GM18508 (cell line): ENCODE measurements around the gene ATXN2.
"Not testable (repeated sequence)": the region's sequence is repeated elsewhere in the genome, so short reads cannot be mapped to it uniquely, and the experiment has no call there.

ENCODE experiments used
- ATAC-seq: cut with Tn5 transposase; IDR thresholded peaks from one replicate; pipeline ENCODE4 v1.9.1; 2021; ENCODE audit warnings: moderate number of reproducible peaks; ENCODE audit not compliant: insufficient read depth, unreplicated experiment

The ATXN2 gene

DNA sequence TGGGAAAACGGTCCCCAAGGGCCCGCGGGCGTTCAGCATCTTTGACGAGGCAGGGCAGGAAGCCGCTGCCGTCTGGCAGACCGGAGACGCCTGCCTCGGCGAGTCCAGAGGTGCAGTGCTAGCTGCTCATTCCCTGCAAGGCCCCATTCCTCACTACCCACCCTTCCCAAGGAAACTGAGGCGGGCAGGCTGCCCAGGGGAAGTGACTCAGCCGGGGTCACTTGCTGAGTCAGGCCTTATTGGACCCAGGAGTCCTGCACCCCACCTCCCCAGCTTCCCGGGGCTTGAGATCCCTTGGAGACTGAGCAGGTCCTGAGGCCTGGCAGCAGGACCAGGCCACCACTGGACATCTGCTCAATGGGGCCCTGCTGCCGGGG, 189.7 kb downstream of the ATXN2 start:
- no peak for ATAC-seq

DNA sequence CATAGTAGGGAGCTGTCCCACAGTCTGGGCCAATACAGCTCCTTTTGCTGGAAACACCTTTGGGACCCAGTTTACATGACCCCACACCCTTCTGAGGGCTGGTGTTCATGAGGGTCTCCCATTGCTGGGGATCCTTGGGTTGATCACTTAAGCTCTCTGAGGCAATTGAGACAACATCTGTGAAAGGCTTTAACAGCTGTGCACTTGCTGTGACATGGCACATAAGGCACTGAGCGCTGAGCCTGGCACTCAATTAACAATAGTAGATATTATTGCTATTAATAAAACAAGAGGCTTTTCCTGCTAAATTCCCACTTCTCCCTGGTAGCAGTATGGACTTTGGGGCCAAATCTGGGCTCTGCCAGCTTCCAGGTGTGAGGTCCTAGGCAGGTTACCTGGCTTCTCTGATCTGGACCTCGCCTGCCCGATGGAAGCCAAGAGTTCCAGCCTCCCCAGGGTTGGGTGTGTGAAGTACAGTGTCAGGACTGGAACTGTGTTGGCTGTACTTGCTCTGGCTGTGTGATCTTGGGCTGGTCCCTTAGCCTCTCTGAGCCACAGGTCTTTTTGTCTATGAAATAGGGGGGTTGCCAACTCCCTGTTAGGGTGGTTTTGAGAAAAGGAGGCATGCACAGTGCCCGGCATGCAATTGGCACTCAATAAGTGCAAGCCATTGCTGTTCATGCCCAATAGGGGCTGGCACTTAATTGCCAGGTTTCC, 190.3 kb downstream of the ATXN2 start:
- no peak for ATAC-seq

DNA sequence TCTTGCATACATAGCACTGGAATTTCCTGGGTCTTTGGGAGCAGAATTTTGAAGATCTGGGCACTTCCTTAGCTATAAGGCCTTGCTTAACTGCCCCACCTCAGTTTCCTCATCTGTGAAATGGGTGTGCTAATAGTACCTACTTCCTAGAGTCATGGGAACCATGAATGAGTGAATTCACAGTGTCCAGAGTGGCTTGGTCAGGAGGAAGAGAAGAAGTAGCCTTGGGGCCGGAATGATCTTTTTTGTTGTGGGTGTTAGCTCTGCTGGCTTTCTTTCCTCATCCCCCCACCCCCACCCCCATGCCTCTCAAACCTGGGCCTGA, 191.0 kb downstream of the ATXN2 start:
- no peak for ATAC-seq

DNA sequence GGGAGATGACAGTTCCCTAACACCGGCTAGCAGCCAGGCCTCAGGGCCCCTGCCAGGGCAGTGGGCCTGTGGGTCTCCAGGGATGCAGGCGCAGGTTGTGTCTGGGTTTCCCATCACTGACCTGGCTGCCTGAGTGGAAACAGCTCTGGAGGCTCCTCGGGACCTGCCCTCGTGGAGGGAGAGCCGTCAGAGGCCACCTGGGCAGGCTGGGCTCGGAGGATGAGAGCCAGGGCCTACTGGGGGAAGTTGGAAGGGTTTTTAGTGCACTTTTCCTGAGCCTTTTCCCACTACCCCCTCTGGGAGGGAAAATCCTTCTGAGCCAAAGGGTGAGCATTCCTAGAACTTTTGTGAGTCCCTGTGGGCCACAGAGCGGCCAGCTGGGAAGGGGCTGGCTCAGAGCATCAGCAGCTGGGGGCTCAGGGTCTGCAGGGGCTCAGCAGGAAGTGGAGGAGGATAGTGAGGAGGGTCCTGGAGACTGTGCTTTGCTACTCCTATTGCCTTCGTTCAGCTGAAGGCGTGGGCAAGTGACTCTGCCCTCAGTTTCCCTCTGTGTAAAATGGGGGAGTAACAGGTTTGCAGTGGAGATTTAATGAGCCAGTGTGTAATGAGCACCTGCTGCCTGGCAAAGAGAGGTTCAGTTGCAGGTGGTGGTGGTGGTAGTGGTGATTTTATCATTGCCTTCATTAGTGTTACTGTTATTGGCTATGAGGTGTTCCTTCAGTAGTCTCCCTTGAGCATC, 191.6 kb downstream of the ATXN2 start:
- ATAC-seq, result no peak

DNA sequence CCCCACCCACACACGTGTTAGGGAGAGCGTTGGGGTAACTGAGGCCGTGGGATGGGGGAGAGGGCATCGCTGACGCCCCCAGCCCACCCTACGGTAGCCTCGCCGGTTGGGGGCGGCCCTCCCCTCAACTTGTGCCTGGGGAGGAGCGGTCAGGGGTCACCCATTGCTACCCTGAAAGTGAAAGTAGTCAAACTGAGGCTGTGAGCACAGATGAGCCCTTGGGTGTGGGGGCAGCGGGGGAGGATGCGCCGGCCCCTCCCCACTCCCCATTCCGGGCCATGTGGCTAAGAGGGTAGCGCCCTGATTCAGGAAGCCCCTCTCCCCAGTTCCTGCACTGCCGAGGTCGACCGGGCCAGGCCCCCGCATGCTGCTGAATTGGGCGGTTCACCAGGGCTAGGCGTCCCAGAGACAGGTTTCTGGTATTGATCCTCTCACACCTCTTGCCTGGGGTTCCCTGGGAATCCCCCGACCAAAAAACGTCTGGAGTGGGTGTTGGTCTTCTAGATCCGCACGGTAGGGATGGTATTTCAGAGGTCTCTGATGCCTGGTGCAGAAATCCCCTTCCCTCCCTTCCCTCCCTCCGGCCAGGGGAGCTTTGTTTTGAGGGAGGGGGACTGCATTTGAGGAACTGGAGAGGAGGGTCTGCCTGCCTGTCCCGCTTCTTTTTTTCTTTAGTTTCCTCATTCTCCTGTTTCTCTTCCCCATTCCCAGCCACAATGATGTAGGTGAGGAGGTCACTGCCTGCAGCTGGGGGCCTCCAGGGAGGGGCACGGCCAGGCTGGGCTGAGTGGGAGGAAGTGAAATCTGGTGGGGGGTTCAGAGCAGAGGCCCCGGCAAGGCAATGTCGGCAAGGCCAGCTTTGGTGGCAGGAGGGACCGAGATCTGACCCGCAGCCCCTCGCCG, 192.4 kb downstream of the ATXN2 start:
- ATAC-seq, result no peak

DNA sequence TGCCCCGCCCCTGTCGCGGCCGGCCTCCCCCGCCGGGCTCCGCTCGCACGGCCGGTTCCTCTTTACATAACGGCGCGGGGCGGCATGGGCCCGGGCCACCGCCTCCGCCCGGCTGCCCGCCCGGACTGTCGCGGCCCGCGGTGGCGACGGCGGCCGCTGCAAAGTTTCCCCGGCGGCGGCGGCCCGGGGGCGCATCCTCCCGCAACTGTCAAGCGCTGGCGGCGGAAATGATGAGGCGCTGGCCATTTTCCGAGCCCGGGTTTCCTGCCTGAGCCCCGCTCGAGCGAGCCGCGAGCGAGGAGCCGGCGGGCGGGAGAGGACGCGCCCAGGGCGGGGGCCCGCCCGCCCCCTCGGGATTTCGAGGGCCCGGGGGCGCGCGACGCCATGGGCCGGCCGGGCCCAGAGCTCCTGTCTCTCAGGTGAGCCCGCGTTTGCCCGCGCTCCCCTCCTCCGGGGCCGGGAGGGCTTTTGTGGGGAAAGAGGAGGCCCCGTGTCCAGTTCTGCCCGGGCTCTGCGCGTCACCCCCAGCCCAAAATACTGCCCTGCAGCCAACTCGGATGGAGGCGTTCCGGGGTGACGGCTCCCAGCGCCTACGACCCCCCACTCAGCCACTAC, 193.1 kb downstream of the ATXN2 start, which contains the start of gene SH2B3:
SH2B3 (plus strand) TSS at position 65 of the 615 bp plus-strand sequence. CDS start 12,223 bp downstream, outside the sequence.
- no peak for ATAC-seq

DNA sequence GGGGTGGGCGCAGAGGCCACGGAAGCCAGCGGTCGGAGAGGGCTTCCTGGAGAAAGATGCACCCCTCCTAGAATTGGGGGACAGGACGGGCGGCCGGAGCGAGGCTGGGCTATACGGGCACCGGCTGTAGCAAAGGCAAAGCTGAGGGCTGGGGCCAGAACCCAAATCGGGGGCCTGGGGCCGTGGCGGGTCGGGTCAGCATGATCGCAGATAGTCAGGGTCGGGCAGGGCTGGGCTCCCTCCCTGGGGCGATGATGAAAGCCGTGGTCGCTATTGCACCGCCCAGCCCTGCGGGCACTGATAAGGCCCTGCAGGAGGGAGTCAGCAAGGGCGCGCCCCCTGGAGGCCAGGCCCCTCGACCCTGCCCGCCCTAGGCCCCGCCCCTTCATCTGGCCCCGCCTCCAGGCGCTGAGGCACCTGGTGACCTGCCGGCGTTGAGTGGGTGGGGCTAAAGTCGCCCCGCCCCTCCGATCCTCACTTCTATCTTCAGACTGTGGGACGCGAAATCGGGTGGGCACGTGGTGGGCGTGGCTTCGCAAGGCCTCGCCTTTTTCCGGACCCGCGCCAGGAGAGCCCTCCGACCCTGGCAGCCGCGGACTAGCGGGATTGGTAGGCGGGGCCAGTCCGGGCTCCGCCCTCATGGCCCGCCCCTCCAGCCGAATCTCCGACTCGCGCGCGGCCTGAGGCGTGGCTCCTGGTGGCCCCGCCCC, 193.8 kb downstream of the ATXN2 start:
- ATAC-seq, result peak; percentile 34

DNA sequence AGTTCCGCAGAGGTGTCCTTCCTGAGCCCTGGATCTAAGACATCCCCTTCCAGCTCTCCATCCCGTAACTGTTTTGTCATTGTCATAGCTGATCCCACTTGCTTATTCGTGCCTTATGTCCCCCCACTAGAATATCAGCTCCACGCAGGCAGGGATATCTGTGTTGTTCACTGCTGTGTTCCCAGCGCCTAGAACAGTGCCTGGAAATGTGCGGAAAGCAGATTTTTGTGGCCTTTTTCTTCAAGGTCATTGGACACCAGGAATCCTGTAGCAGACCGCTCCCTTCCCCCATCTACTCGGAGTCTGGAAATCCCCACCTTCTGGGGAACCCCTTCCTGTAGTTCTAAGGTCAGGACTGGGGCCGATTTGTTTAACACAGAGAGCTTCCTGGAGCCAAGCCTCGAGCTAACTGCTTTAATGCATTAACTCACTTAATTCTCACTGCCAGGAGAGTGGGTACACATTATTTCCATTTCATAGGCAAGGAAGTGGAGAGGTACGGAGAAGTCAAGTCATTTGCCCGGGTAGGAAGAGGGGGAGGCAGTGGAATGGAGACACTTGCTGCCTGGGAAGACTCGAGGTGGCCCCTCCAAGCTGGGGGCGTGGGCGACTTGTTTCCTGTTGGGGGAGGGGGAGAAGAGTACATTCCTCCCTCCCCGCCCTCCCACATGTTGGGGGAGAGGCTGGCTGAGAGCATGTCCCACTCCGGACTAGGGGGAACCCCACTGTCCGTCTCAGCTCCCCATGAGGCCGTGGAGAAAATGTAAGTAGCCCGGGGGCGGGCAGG, 194.6 kb downstream of the ATXN2 start:
- no peak for ATAC-seq

DNA sequence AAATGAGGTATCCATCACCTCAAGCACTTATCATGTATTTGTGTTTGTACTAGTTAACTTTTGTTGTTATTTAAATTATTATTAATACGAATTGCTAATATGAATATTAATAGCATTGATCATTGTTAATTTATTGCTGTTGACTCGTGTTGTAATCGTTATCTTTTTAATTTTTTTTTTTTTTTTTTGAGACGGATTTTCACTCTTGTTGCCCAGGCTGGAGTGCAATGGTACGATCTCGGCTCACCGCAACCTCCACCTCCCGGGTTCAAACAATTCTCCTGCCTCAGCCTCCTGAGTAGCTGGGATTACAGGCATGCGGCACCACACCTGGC, 196.7 kb downstream of the ATXN2 start:
- ATAC-seq, result not testable (repeated sequence)
